ENCODE results near the gene BCAS4.
"Not testable (repeated sequence)": the region's sequence is repeated elsewhere in the genome, so short reads cannot be mapped to it uniquely, and the experiment has no call there.

Gene BCAS4, protein sequence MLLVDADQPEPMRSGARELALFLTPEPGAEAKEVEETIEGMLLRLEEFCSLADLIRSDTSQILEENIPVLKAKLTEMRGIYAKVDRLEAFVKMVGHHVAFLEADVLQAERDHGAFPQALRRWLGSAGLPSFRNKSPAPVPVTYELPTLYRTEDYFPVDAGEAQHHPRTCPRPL

DNA sequence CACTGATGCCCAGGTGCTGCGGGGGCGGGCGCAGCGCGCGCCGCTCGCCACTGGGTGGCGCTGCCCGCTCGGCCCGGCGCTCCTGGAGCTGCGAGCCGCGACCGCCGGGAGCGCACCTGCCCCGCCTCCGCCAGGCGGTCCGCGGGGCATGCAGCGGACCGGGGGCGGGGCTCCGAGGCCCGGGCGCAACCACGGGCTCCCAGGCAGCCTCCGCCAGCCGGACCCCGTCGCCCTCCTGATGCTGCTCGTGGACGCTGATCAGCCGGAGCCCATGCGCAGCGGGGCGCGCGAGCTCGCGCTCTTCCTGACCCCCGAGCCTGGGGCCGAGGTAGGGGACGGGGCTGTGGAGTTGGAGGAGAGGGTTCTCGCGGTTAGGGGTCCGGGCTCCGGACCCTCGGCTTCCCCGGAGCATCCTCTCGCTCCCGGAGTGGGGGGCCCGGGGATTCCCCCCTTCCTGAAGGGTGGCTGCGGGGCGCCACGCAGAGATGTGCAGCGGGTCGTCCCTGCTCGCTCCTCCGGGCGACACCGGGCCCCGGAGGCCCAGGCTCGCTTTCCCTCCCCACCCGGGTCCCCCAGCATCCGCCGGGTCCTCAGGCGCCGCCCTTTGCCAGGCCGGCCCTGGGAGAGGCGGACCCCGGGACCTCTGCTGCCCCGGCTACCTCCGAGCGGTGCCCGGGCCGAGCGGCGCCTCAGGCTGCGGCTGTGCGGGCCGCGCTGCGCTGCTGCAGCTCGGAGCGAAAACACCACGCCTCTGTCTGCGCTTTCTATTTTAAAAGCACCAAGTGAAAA is at the start of gene BCAS4:
Gene BCAS4 (plus strand): TSS at position 216 of the 789 bp plus-strand sequence. CDS start 23 bp downstream, at position 239.
- peak; percentile 76 for DNase-seq

- no peak for DNase-seq
Observed at GRCh38 chr20:50745634-50746137, 49.2 kb upstream of the BCAS4 start.

GRCh38 chr20:50746138-50746940 is 48.5 kb upstream of the BCAS4 start:
- no peak for DNase-seq

GRCh38 chr20:50747275-50747674 is 47.6 kb upstream of the BCAS4 start:
- DNase-seq = no peak

- DNase-seq = no peak
Observed at GRCh38 chr20:50750145-50750671, 44.7 kb upstream of the BCAS4 start.

DNA sequence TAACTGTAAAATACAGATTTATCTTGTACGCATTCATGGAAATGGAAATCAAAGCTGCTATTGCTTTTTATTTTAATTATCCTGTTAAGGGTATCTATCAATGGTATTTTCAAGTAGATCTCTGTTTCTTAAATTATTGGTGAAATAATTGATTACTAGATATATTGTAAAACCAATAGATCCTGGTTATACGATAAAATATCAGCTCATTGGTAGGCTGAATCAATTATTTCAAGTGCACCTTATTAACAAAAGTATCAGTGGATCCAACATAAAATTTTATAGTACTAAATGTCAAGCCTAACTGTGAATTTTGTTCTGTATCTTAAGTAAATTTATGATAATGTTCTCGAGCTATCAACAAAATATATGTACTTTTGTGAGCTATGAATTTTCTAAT is 41.7 kb upstream of the BCAS4 start:
- no peak for DNase-seq

GRCh38 chr20:50754420-50754819 is 40.4 kb upstream of the BCAS4 start:
- DNase-seq = no peak

- no peak for DNase-seq
Observed at GRCh38 chr20:50756447-50756846, 38.4 kb upstream of the BCAS4 start.

DNA sequence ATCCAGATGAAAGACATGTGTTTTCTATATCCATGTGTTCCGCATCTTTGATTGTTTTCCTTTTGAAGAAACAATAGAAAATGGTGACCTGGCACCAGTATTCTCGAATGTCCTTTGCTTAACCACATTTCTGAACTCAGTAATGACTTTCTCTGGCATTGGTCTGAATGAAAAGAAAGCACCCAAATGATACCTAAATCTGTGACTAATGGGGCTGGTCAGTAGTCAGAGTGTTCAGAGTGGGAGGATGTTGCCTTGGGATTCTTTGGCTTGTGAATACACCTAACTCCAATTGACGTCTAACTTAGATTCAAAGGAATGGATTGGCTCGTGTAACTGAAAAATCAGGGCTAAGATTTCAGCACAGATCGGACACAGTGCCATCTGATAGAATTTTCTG is 36.4 kb upstream of the BCAS4 start:
- DNase-seq = no peak

GRCh38 chr20:50758992-50759391 is 35.9 kb upstream of the BCAS4 start:
- DNase-seq = no peak

GRCh38 chr20:50759678-50760077 is 35.2 kb upstream of the BCAS4 start:
- no peak for DNase-seq

GRCh38 chr20:50762045-50762422 is 32.8 kb upstream of the BCAS4 start:
- no peak for DNase-seq

DNA sequence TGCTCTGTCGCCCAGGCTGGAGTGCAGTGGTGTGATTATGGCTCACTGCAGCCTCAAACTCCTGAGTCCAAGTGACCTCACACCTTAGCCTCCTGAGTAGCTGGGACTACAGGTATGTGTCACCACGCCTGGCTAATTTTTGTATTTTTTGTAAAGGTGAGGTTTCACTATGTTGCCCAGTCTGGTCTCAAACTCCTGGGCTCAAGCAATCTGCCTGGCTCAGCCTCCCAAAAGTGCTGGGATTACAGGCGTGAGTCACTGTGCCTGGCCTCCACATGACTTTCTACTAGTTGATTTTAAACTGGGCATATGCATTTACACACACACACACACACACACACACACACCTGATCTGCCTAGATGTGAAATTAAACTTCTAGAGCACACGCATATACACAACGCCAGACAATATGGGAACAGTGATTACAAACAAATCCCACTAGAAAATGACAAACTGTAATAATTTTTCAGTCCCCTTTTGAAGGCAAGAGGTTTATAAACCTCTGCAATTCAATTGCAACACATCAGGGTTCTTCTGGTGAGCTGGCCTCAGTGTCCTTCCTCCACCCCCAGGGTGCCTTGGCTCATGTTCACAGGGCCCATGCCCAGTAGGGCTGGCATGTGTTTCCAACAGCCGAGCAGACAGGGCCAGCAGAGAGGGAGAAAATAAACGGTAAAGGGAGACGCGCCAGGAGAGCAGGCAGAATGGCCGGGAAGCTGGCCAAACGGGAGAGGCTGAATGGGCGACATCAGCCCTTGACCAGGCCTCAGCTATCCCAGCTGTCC is 32.2 kb upstream of the BCAS4 start:
- no peak for DNase-seq

GRCh38 chr20:50763550-50764458 is 31.1 kb upstream of the BCAS4 start:
- DNase-seq = not testable (repeated sequence)

- not testable (repeated sequence) for DNase-seq
Observed at GRCh38 chr20:50765251-50765650, 29.6 kb upstream of the BCAS4 start.

- DNase-seq = no peak
Observed at GRCh38 chr20:50765674-50766073, 29.2 kb upstream of the BCAS4 start.

- not testable (repeated sequence) for DNase-seq
Observed at GRCh38 chr20:50766955-50767809, 27.7 kb upstream of the BCAS4 start.

GRCh38 chr20:50768991-50769390 is 25.9 kb upstream of the BCAS4 start:
- not testable (repeated sequence) for DNase-seq

- DNase-seq = not testable (repeated sequence)
Observed at GRCh38 chr20:50769551-50770085, 25.2 kb upstream of the BCAS4 start.

Measured in NCI-H2171 (cell line).